Measurements from ENCODE around the gene MYH10.

The MYH10 gene

DNA sequence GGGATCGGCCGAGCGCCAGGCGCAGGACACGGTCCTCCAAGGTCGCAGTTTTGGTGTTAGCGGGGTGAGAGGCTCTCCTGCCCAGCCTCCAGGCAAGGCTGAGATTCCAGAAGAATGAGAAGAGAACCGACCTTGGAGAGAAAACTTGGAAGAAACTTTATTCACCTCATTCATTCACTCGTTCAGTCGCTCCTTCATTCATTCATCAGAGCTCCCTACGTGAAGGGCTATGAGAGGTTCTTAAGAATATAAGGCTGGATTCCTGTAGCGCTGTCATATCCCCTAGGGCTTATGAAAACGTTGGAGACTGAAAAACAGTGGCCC, 991 bp upstream of the MYH10 start (continued):
- TF ChIP-seq, protein P1, sequence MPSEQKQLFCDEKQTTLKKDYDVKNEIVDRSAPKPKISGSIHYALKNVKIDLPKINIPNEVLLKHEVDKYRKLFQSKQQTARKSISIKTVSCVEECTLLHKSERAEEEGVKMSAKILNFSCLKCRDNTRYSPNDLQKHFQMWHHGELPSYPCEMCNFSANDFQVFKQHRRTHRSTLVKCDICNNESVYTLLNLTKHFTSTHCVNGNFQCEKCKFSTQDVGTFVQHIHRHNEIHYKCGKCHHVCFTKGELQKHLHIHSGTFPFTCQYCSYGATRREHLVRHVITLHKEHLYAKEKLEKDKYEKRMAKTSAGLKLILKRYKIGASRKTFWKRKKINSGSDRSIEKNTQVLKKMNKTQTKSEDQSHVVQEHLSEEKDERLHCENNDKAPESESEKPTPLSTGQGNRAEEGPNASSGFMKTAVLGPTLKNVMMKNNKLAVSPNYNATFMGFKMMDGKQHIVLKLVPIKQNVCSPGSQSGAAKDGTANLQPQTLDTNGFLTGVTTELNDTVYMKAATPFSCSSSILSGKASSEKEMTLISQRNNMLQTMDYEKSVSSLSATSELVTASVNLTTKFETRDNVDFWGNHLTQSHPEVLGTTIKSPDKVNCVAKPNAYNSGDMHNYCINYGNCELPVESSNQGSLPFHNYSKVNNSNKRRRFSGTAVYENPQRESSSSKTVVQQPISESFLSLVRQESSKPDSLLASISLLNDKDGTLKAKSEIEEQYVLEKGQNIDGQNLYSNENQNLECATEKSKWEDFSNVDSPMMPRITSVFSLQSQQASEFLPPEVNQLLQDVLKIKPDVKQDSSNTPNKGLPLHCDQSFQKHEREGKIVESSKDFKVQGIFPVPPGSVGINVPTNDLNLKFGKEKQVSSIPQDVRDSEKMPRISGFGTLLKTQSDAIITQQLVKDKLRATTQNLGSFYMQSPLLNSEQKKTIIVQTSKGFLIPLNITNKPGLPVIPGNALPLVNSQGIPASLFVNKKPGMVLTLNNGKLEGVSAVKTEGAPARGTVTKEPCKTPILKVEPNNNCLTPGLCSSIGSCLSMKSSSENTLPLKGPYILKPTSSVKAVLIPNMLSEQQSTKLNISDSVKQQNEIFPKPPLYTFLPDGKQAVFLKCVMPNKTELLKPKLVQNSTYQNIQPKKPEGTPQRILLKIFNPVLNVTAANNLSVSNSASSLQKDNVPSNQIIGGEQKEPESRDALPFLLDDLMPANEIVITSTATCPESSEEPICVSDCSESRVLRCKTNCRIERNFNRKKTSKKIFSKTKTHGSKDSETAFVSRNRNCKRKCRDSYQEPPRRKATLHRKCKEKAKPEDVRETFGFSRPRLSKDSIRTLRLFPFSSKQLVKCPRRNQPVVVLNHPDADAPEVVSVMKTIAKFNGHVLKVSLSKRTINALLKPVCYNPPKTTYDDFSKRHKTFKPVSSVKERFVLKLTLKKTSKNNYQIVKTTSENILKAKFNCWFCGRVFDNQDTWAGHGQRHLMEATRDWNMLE (tag by site-specific recombination; conservative IDR thresholded peaks at IDR 0.05; ENCODE audit: low read depth), result no peak
- TF ChIP-seq ZNF513 (tag by site-specific recombination; IDR thresholded peaks at IDR 0.05) (no peak), ZBTB17 (tag by site-specific recombination; IDR thresholded peaks at IDR 0.05) (0 out of 2 replicates have a peak, but pooled peaks have one; percentile 10), ZNF221 (tag by site-specific recombination; IDR thresholded peaks at IDR 0.05; ENCODE audit: borderline replicate concordance) (no peak), ZNF747 (tag by site-specific recombination; IDR thresholded peaks at IDR 0.05) (no peak), ZNF571 (tag by site-specific recombination; IDR thresholded peaks at IDR 0.05) (no peak), ZNF488 (tag by site-specific recombination; IDR thresholded peaks at IDR 0.05) (no peak), ZNF600 (tag by site-specific recombination; IDR thresholded peaks at IDR 0.05) (no peak), ZNF629 (tag by site-specific recombination; IDR thresholded peaks at IDR 0.05) (no peak; the same call in 1 of the 2 replicates), OVOL3 (tag by site-specific recombination; IDR thresholded peaks at IDR 0.05) (no peak), ZNF514 (tag by site-specific recombination; IDR thresholded peaks at IDR 0.05) (no peak), ZNF639 (tag by site-specific recombination; IDR thresholded peaks at IDR 0.05) (no peak), ZNF707 (tag by site-specific recombination; IDR thresholded peaks at IDR 0.05) (no peak), ZBTB20 (tag by site-specific recombination; IDR thresholded peaks at IDR 0.05) (peak; percentile 10; the same call in 1 of the 2 replicates), ELK4 (IDR thresholded peaks at IDR 0.05; ENCODE audit: borderline replicate concordance, low read depth, low read length) (no peak), ZNF544 (tag by site-specific recombination; IDR thresholded peaks at IDR 0.05) (no peak), ZNF2 (tag by site-specific recombination; IDR thresholded peaks at IDR 0.05) (peak; percentile 47; the same call in 1 of the 2 replicates), KLF7 (tag by site-specific recombination; IDR thresholded peaks at IDR 0.05; ENCODE audit: borderline replicate concordance) (no peak), ZBTB7A (tag by site-specific recombination; IDR thresholded peaks at IDR 0.05; ENCODE audit: low read depth) (no peak), WT1 (tag by site-specific recombination; IDR thresholded peaks at IDR 0.05) (no peak), ZNF19 (tag by site-specific recombination; IDR thresholded peaks at IDR 0.05; ENCODE audit: low read depth) (no peak), ZNF157 (tag by site-specific recombination; IDR thresholded peaks at IDR 0.05) (no peak), ZNF324 (tag by site-specific recombination; IDR thresholded peaks at IDR 0.05) (no peak)
- TF ChIP-seq, protein P2, sequence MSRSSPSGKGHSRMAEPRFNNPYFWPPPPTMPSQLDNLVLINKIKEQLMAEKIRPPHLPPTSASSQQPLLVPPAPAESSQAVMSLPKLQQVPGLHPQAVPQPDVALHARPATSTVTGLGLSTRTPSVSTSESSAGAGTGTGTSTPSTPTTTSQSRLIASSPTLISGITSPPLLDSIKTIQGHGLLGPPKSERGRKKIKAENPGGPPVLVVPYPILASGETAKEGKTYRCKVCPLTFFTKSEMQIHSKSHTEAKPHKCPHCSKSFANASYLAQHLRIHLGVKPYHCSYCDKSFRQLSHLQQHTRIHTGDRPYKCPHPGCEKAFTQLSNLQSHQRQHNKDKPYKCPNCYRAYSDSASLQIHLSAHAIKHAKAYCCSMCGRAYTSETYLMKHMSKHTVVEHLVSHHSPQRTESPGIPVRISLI (tag by site-specific recombination; IDR thresholded peaks at IDR 0.05), result no peak
- TF ChIP-seq, protein P3, sequence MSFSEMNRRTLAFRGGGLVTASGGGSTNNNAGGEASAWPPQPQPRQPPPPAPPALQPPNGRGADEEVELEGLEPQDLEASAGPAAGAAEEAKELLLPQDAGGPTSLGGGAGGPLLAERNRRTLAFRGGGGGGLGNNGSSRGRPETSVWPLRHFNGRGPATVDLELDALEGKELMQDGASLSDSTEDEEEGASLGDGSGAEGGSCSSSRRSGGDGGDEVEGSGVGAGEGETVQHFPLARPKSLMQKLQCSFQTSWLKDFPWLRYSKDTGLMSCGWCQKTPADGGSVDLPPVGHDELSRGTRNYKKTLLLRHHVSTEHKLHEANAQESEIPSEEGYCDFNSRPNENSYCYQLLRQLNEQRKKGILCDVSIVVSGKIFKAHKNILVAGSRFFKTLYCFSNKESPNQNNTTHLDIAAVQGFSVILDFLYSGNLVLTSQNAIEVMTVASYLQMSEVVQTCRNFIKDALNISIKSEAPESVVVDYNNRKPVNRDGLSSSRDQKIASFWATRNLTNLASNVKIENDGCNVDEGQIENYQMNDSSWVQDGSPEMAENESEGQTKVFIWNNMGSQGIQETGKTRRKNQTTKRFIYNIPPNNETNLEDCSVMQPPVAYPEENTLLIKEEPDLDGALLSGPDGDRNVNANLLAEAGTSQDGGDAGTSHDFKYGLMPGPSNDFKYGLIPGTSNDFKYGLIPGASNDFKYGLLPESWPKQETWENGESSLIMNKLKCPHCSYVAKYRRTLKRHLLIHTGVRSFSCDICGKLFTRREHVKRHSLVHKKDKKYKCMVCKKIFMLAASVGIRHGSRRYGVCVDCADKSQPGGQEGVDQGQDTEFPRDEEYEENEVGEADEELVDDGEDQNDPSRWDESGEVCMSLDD (tag by site-specific recombination; IDR thresholded peaks at IDR 0.05), result no peak
- TF ChIP-seq, protein P4, sequence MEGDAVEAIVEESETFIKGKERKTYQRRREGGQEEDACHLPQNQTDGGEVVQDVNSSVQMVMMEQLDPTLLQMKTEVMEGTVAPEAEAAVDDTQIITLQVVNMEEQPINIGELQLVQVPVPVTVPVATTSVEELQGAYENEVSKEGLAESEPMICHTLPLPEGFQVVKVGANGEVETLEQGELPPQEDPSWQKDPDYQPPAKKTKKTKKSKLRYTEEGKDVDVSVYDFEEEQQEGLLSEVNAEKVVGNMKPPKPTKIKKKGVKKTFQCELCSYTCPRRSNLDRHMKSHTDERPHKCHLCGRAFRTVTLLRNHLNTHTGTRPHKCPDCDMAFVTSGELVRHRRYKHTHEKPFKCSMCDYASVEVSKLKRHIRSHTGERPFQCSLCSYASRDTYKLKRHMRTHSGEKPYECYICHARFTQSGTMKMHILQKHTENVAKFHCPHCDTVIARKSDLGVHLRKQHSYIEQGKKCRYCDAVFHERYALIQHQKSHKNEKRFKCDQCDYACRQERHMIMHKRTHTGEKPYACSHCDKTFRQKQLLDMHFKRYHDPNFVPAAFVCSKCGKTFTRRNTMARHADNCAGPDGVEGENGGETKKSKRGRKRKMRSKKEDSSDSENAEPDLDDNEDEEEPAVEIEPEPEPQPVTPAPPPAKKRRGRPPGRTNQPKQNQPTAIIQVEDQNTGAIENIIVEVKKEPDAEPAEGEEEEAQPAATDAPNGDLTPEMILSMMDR (tag by site-specific recombination; IDR thresholded peaks at IDR 0.05), result no peak
